Adipose tissue (tissue), 3 donors: Measurements from ENCODE around the gene LRRN4CL. TPM values are rescaled to one million over a fixed set of nuclear protein-coding genes. Genes with fewer than 3 reads are reported as not detected.
"Not testable (repeated sequence)": the region's sequence is repeated elsewhere in the genome, so short reads cannot be mapped to it uniquely, and the experiment has no call there.

Source experiments
- H3K27ac ChIP-seq: one replicate; pipeline ENCODE4 v1.5.1; 2013; ENCODE audit warnings: low read depth, low read length
- WGBS, 3 donors: extraction: QIAGEN DNeasy Blood & Tissue Kit; methylation state at CpG; one replicate each; pipeline ENCODE4 v1.1.7; 2013; 5-methylcytosine and 5-hydroxymethylcytosine counted together
- polyA plus RNA-seq, 3 donors: library from polyadenylated mRNA; stranded (reverse); fragments of 200-250 nt; gene quantifications; one replicate each; pipeline ENCODE4 v1.2.3, GENCODE V29; 2013
- donor health status: healthy with polysubstance abuse.
- donor health status: Bipolar disorder and iron deficiency.
- donor health status: healthy.

The LRRN4CL gene
- polyA plus RNA-seq, 3 donors, result 4.3 to 39.1 (median 17.7) TPM

DNA sequence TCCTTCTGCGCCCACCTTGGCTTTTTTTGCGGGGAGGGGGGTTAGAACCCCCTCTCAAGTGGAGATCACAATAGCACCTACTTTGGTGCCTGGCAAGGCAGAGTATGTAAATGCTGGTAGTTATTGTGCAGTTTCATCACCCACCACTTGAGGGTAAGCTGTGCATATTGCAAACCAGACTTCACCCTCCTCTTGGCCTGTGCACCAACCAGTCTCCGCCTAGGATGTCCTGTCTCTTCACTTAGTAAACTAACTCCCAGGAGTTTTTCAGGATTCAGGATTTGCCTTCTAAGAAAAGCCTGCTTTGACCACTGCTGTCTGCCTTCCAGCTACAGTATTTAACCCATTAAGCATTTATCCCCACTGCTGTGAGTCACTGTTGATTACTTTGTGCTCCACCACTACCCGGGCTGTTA, 8.5 kb downstream of the LRRN4CL start:
- WGBS, 3 donors, result 36 to 40% (median 39%) methylated on average over 4 of the region's 4 CpGs
- H3K27ac ChIP-seq, result no peak overlapping the region

DNA sequence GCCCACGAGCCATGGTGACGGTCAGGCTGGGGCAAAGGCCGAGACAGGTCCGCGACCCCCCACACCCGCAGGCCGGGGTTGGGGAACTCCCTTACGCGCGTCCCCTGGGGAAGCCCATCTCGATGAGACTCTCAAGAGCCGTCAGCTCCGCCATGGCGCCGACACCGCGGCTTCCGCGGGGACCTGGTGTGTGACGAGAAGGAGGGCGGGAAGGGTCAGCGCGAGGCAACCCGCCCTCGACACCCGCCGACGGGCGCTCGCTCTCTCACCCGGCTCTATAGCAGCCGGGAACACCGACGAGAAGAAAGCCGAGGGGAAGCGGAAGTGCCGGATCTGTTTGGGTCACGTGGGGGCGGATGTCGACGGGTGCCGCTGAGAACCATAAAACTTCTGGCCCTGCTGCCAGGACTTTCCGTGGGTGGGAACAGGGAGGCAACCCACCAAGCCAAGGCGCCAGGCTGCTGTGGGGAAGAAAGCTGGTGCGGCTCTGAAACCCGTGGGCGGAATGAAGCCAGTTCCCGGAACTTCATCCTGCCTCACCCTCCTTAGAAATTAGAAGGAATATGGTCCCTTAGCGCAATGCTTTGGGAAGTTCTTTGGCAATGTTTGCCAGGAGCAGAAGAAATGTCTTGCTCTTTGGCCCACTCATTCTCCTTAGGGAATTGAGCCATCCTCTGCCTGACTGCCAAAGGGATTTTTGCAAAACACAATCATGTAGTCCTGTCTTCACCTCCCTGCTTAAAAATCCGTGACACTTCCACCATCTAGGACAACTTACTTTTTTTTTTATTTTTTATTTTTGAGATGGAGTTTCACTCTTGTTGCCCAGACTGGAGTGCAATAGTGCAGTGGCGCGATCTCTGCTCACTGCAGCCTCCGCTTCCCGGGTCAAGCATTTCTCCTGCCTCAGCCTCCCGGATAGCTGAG, 10.3 kb downstream of the LRRN4CL start, which contains the start of gene UBXN1:
Gene UBXN1 (minus strand): TSS at position 304 of the 927 bp plus-strand sequence. CDS start 150 bp downstream, at position 154.
- 4 to 7% (median 5%) methylated on average over 43 to 55 of the region's 55 CpGs for WGBS, 3 donors
- H3K27ac ChIP-seq, result peak within 1 kb of the TSS; percentile 68

DNA sequence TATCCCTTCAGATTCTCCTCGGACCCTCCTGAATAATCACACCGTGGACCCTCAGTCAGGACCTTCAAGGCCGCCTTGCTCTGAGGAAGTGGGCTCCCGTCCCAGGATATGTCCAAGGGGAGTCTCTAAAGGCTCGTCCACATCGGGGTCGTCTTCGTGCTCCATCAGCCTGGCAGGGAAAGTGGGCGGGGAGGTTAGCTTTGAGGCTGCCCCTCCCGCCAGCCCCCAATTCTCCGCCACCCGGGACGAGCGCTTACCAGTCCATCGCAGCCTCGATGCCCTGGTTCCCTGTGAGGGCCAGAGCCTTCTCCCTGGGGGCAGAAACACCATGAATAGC, 10.9 kb downstream of the LRRN4CL start:
- 3 to 5% (median 4%) methylated on average over 16 of the region's 16 CpGs for WGBS, 3 donors
- peak overlapping the region; percentile 68 for H3K27ac ChIP-seq

DNA sequence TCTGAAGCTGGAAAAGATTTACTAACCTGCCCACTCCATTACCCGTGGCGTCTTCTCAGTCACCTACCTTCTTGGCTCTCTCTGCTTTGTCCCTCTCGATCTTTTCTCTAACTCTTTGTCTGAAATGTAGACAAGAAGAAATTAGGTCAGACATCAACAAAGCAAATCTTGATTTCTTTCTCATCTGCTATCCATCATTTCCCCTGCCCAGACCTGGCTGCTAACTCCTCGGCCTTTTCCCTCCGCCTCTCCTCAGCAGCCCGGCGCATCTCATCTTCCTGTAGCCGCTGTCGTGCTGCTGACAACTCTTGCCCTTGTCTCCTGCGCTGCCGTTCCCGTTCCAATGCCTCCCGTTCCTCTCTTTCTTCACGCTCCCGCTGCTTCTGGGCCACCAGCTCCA, 11.6 kb downstream of the LRRN4CL start:
- H3K27ac ChIP-seq, result no peak overlapping the region
- 78 to 81% (median 80%) methylated on average over 15 of the region's 15 CpGs for WGBS, 3 donors

DNA sequence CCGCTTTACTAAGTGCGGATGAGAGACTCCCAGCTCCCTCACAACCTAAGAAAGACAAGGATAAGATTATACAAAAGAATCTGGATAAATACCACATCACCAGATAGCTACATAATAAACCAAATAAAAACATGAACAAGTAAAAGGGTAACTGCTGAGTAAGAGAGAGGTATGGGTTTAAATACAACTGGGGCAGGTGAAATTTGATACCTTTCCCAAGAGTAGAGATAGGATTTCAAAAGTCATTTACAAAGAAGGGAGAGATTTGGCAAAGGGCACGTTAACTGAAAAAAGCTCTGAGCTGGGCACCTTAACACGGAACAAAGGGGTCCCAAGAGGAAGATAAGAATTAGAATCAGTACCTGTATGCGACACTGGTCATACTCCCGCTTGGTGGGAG, 12.2 kb downstream of the LRRN4CL start:
- H3K27ac ChIP-seq, result no peak overlapping the region
- 70 to 82% (median 77%) methylated on average over 6 of the region's 6 CpGs for WGBS, 3 donors

DNA sequence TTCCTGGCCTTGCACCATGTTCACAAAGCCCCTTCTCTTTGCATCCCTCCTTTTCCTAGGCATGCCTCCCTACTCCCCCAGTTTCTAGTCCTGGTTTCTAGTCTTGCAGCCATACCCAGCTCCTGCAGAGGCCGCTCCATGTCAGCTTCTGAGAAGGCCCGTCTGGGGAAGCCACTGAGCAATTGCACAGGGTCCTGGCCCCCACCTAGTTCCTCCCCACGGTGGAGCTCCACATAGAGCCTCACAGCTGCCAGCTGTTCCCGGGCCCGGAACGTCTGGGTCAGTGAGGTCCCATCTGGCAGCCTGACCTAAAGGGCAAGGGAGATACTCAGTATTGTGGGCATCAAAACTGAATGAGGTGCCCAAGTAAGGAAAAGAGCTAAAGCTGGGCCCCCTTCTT, 12.6 kb downstream of the LRRN4CL start:
- 26 to 57% (median 53%) methylated on average over 6 of the region's 6 CpGs for WGBS, 3 donors
- H3K27ac ChIP-seq, result no peak overlapping the region

DNA sequence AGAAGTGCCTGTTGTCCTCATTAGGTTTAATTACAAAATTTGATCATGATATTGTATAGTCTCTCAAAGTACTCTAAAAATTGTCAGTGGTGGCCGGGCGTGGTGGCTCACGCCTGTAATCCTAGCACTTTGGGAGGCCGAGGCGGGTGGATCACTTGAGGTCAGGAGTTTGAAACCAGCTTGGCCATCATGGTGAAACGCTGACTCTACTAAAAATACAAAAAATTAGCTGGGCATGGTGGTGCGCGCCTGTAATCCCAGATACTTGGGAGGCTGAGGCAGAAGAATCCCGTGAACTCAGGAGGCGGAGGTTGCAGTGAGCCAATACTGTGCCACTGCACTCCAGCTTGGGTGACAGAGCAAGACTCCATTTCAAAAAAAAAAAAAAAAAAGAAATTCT, 13.9 kb downstream of the LRRN4CL start:
- 89 to 98% (median 92%) methylated on average over 10 of the region's 10 CpGs for WGBS, 3 donors
- H3K27ac ChIP-seq, result not testable (repeated sequence)

DNA sequence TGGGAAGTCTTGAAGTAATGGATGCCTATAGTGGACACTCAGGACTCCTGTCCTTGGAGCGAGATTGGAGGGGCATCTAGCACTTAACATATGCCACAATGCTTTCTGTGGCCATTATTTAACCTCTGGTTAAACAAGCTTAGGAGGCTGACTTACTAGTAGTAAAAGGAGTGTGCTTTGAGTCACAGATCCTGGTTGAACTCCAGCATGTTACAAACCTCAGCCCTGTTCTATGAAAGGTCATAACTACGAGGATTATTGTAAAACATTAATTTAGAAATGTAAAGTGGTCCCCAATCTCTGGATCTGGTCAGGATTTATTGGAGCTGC, 16.2 kb downstream of the LRRN4CL start:
- 75 to 82% (median 80%) methylated on average over 2 of the region's 2 CpGs for WGBS, 3 donors
- H3K27ac ChIP-seq, result no peak overlapping the region

DNA sequence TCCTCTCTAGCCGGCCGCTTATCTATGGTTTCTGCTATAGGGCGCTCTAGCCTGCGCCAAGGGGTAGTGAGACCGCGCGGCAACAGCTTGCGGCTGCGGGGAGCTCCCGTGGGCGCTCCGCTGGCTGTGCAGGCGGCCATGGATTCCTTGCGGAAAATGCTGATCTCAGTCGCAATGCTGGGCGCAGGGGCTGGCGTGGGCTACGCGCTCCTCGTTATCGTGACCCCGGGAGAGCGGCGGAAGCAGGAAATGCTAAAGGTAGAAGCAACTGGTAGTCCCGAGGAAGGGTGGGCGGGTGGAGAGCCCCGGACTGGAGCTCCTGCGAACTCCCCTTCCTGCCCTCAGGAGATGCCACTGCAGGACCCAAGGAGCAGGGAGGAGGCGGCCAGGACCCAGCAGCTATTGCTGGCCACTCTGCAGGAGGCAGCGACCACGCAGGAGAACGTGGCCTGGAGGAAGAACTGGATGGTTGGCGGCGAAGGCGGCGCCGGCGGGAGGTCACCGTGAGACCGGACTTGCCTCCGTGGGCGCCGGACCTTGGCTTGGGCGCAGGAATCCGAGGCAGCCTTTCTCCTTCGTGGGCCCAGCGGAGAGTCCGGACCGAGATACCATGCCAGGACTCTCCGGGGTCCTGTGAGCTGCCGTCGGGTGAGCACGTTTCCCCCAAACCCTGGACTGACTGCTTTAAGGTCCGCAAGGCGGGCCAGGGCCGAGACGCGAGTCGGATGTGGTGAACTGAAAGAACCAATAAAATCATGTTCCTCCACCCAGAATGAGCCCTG, 17.5 kb downstream of the LRRN4CL start, which contains the start of the genes LBHD1 and UQCC3:
Gene LBHD1 (minus strand): TSS at position 660 of the 782 bp plus-strand sequence. CDS start 2,236 bp downstream, outside the sequence.
Gene UQCC3 (plus strand): TSS at position 66 of the 782 bp plus-strand sequence. CDS start 73 bp downstream, at position 139.
- 0 to 1% (median 0%) methylated on average over 58 to 59 of the region's 59 CpGs for WGBS, 3 donors
- peak within 1 kb of the TSS; percentile 62 for H3K27ac ChIP-seq

DNA sequence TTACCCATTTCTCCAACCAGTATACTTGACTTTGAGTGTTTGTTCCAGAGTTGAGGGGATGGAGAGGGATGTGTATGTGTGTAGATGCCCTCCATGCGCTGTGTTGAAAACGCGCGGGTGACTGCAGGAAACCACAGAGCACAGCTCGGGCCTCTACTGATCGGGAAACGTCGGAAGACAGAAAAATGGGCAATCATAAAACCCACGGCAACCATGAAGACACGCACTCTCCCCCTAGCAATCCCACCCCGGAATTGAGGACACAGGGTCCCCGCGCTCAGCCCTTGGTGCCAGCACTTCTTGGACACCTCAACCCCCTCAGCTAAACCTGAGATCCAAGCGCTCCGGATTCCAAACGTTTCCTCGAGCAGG, 18.1 kb downstream of the LRRN4CL start:
- WGBS, 3 donors, result 0% methylated on average over 17 of the region's 17 CpGs
- peak overlapping the region; percentile 62 for H3K27ac ChIP-seq

DNA sequence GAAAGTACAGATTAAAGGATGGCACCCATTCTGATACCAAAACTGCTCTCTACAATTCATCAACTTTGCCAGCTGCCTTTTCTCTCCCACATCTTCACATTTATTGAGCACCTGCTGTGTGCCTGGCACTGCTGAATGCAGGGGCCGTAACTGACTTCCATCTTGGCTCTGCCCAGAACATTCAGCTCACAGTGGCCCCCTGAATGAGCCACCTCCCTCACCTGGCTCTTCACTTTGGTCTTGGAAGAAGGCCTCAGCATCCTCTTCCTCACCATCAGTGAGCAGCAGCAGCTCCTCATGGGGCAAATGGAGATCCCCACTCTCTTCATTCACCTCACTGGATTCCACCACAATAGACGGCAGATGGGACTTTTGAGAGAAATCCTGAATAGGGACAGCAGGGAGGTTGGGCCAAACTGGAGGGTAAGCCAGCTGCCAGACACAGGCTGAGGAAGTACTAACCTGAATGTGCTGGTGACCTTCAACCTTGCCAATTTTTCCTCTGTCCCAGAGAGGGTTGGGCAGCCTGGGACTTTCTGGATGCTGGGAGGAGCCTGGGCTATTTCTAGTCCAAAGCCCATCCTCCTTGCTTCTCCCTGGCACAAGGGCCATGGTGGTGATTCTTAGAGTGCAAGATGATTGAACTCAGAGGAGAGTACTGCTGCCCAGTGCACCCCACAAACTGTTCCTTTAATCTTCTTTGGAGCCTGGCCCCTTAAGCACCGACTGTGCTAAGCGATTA, 19.7 kb downstream of the LRRN4CL start:
- H3K27ac ChIP-seq, result no peak overlapping the region
- WGBS, 3 donors, result 50 to 79% (median 75%) methylated on average over 4 of the region's 4 CpGs

DNA sequence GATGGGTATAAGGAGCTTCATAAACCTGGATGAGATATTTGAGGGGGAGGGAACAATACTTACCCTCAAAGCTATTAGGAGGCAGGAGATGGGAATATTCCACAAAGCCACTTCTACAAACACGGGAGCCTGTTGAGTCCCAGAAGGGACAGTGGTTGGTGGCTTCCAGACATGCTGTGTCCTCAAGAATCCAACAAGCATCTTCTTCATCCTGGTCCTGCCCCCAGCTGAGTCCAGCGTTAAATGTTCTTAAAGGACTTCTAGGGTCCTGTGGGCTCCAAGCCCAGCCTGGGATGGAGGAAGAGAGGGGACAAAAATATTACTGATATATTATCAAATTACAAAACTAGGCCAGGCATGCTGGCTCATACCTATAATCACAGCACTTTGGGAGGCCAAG, 21.9 kb downstream of the LRRN4CL start:
- 74 to 84% (median 77%) methylated on average over 2 of the region's 2 CpGs for WGBS, 3 donors
- H3K27ac ChIP-seq, result no peak overlapping the region

DNA sequence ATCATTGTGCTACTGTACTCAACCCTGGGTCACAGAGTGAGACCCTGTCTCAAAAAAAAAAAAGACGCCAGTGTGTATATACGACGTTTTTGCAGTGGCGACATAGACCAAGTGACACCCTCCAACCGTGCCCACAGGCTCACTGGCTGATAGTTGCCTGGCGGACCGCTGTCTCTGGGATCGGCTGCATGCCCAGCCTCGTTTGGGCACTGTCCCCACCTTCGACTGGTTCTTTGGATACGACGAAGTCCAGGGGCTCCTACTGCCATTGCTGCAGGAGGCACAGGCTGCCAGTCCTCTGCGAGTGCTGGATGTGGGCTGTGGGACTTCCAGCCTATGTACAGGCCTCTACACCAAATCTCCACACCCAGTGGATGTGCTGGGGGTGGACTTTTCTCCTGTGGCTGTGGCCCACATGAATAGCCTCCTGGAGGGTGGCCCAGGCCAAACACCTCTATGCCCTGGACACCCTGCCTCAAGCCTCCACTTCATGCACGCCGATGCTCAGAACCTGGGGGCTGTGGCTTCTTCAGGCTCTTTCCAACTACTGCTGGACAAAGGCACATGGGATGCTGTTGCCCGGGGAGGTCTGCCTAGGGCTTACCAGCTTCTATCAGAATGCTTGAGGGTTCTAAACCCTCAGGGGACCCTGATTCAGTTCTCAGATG, 22.9 kb downstream of the LRRN4CL start:
- H3K27ac ChIP-seq, result peak overlapping the region; percentile 53
- WGBS, 3 donors, result 36 to 58% (median 57%) methylated on average over 16 of the region's 16 CpGs

DNA sequence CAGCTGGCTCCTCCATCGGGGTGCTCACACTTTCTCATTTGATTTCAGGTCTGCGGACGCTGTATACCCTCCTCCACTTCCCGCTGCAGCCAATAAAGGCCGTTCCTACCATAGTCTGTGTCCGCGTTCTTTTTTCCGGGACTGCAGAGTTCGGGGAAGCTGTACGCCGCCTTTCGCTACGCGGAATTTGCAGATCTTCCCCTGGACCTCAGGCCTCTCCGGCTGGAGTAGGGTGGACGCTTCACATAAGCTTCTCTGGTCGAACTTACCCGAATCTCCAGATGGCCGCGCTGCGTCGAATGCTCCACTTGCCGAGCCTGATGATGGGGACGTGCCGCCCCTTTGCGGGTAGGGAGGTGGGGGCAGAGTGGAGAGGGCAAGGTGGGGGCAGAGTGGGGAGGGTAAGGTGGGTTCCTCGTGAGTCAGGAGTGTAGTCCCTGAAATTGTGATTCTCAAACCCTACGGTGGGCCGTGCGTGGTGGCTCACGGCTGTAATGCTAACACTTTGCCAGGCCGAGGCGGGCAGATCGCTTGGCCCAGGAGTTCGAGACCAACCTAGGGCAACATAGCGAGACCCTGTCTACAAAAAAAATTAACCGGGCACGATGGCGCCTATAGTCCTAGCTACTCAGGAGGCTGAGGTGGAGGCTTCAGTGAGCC, 23.6 kb downstream of the LRRN4CL start:
- 2 to 6% (median 5%) methylated on average over 39 of the region's 39 CpGs for WGBS, 3 donors
- H3K27ac ChIP-seq, result peak overlapping the region; percentile 53

DNA sequence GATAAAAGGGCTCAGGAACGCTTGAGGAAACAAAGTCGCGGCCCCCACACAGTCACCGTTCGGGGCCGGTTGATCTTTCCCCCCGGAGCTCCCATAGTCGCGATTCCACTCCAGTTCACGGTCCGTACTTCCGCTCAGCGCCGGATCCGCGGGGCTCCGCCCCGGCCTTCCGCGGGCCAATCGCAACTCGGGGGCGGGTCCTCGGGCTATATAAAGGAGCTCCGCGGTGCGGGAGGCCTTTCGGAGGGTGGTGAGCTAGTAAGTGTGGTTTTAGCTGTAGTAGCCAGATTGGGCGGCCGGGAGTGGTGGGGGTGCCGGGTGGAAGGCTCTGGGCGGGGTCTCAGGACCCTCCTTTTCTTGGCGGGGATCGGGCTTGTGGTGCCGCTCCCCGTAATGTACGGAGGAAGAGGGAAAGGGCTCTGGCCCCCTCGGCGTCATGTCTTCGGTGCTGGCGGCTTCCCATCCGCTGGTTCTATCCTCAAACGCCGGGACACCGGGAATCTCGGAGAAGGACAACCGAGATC, 24.2 kb downstream of the LRRN4CL start, which contains the start of the genes C11orf98 and CSKMT:
Gene C11orf98 (minus strand): TSS at position 136 of the 524 bp plus-strand sequence. CDS start 41 bp downstream, at position 95.
Gene CSKMT (plus strand): TSS at position 238 of the 524 bp plus-strand sequence. CDS start 568 bp downstream, outside the sequence.
- peak within 1 kb of the TSS; percentile 53 for H3K27ac ChIP-seq
- WGBS, 3 donors, result 0 to 1% (median 1%) methylated on average over 46 to 47 of the region's 47 CpGs

DNA sequence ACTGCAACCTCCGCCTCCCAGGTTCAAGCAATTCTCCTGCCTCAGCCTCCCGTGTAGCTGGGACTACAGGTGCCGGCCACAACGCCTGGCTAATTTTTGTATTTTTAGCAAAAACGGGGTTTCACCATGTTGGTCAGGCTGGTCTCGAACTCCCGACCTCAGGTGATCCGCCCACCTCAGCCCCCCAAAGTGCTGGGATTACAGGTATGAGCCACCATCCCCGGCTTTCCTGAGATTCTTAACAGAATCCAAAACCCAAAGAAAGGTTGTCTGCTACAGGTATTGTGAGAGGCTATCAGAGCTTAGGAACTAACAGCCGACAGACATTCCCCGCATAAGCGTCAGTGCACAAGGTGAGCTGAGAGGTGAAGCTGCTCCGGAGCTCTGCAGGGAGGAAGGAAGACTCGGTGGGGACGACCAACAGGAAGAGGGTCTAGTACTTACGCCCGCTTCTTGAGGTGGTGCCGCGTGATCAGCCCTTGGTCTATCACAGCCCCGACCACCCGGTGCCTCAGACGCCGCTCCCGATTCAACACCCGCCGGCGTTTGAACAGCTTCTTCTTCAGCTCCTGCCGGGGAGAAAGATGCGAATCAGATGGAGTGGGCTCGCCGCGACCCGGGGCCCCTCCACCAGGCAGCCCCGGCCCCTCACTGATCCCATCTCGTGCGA, 24.8 kb downstream of the LRRN4CL start:
- H3K27ac ChIP-seq, result no peak overlapping the region
- WGBS, 3 donors, result 2 to 3% (median 3%) methylated on average over 36 of the region's 36 CpGs
